AG10803 (cell line): Measurements from ENCODE around the gene POLR1E.

Experiments used
- DNase-seq: peaks from one replicate; pipeline ENCODE4 v3.0.0; 2010; ENCODE audit warnings: low read depth
- H3K4me3 ChIP-seq: 2 replicates; pipeline ENCODE4 v1.5.1; 2011; ENCODE audit warnings: mild to moderate bottlenecking, low read length, control low read depth
- CTCF ChIP-seq: conservative IDR thresholded peaks from 2 replicates; pipeline ENCODE4 v1.5.1; 2011; ENCODE audit warnings: mild to moderate bottlenecking, low read length, control low read depth, inconsistent platforms

POLR1E gene

GRCh38 chr9:37541465-37541864 is 55.7 kb downstream of the POLR1E start:
- TF ChIP-seq CTCF: no peak
- no peak overlapping the region for H3K4me3 ChIP-seq
- no peak for DNase-seq

GRCh38 chr9:37542488-37542887 is 56.7 kb downstream of the POLR1E start:
- no peak overlapping the region for H3K4me3 ChIP-seq
- TF ChIP-seq CTCF: no peak
- DNase-seq: no peak

DNA sequence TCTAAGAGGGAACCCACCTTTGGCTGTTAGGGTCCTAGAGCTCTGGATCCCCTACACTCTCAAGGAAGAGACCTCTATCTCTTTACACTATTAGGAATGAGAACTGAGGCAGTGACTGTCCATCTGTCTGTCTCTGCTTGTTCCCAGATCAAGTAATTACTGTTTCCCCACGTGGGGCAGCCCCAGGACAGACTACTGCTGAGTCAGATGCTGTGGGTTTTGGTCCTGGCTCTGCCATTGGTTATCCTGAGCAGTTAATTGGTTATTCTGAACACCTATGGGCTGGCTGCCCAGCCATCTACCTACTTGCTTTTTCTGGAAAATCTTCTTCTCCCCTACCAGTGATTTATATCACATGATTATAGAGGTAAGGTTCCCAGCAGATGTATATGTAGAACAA is 57.1 kb downstream of the POLR1E start:
- DNase-seq: no peak
- no peak overlapping the region for H3K4me3 ChIP-seq

DNA sequence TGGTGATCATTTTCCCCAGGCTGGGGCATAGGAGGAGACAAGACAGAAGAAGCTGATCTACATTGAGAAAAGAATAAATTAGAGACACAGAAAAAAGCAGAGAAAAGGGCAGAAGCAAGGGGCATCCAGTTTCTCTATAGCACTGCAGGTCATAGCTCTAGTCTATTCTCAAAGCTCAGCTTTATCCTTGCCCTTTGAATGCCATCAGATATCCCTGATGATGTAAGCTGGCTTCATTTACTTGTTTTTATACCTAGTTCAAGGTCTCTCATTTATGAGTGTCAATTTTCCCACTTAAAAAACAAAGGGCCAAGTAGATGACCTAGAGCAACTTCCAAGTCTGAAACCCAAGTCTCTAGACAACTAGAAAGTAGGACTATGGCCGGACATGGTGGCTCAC is 57.7 kb downstream of the POLR1E start:
- no peak overlapping the region for H3K4me3 ChIP-seq
- no peak for DNase-seq
- TF ChIP-seq CTCF: no peak

More for the DNA sequence above, 57.1 kb downstream of the POLR1E start:
- no peak for TF ChIP-seq CTCF

DNA sequence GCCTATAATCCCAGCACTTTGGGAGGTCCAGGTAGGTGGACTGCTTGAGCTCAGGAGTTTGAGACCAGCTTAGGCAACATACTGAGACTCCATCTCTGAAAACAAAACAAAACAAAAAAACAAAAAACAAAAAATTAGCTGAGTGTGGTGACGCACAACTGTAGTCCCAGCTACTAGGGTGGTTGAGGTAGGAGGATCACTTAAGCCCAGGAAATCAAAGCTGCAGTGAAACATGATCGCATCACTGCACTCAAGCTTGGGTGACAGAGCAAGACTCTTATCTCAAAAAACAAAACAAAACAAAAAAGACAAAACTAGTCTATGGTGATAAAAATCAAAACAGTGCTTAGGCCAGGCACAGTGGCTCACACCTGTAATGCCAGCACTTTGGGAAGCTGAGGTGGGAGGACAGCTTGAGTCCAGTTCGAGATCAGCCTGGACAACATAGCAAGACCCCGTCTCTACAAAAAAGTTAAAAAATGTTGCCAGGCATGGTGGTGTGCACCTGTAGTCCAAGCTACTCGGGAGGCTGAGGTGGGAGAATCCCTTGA is 61.7 kb downstream of the POLR1E start:
- DNase-seq: no peak
- TF ChIP-seq CTCF: no peak
- H3K4me3 ChIP-seq: no peak overlapping the region

DNA sequence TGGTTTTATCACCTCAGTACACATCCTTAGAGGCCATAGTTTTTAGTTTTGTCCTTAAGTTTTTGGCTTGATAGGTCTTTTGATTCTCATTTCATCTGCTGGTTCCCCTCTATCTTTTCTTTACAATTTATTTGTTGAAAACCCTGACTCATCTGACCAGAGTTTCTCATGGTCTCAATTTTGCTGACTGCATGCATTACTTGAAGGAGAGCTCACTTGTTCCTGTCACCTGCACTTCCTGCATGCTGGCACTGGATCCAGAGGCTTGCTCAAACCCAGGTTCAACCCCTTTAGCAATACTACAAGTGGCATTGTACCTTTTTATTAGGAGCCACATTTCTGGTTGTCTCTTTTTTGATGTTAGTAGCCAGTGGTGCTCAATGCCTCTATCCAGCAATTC is 63.8 kb downstream of the POLR1E start:
- TF ChIP-seq CTCF: no peak
- DNase-seq: no peak
- H3K4me3 ChIP-seq: no peak overlapping the region

DNA sequence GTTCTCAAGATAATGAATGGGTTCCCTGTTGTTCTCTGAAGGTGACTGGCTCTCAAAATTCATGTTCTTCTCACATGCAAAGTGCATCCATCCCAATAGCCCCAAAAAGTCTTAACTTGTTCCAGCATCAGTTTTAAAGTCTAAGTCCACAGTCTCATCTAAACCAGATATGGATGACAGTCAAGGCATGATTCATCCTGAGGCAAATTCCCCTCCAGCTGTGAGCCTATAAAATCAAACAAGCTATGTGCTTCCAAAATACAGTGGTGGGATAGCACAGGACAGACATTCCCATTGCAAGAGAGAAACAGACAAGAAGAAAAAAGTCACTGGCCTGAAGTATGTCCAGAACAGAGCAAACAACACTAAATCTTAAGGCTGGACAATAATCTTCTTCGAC is 65.0 kb downstream of the POLR1E start:
- peak; percentile 29 for DNase-seq
- no peak for TF ChIP-seq CTCF
- no peak overlapping the region for H3K4me3 ChIP-seq
